ENCODE measurements around the gene CCDC85C. TPM values are rescaled to one million over a fixed set of nuclear protein-coding genes. Genes with fewer than 3 reads are reported as not detected.

CCDC85C gene
- total and polyA plus RNA-seq, 2 experiments from 2014 or later: 4.5 to 24.9 TPM

DNA sequence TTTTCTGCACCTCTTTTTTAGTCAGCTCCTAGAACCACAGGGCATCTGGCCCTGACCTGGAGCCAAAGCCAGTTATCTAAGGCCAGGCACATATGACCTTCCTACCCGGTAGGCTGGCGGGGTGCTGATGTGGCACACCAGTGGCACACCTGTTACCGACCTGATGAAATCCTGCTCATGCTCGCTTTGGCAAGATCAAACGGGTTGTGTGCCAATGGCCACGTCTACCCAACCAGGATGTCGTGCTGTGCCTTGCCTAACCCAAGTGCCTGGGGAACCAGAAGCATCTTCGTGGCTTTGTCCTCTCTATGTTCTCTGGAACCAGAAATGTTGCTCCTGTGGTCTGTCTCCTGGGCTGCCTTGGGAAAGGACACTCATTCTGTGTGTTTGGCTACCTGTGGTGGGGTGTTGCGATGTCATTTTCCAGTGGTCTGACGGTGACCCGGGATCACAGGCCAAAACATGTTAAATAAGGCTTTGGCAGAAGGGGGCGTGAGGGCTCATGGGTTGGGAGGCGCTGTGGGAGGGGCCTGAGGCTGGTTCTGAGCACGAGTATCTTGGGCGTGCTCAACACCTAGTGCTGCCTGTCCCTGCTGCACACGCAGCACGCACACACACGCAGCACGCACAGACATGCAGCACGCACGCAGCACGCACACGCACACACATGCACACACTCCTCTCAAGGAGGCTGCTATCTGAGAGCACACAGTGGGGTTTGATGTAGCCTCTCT, 94.9 kb downstream of the CCDC85C start:
- H3K9me2 ChIP-seq (ENCODE audit: insufficient read depth): no peaks in the 10 kb centered on the region
- no peaks in the 10 kb centered on the region for H3K27me3 ChIP-seq (ENCODE audit: insufficient read depth)
- Mint-ChIP-seq H3K4me1 (peaks cover 17% of the 10 kb centered on the region), H3K9me3 (no peaks in the 10 kb centered on the region), H3K4me3 (no peak overlapping the region; the same call in 2 of the 3 replicates), H3K36me3 (ENCODE audit: low read depth) (peaks cover 60% of the 10 kb centered on the region), H3K27ac (peak overlapping the region; percentile 64; the same call in 1 of the 2 replicates), H3K27me3 (ENCODE audit: insufficient read depth, low read depth, poor library complexity) (peaks cover 7% of the 10 kb centered on the region)
- H2AFZ ChIP-seq: no peak overlapping the region
- peaks cover 8% of the 10 kb centered on the region for H3K4me1 ChIP-seq (ENCODE audit: insufficient read depth)
- peaks cover 23% of the 10 kb centered on the region for H3K36me3 ChIP-seq (ENCODE audit: insufficient read depth)
- H3K79me2 ChIP-seq (replicated peaks; ENCODE audit: insufficient read depth): no peaks in the 10 kb centered on the region
- H3K4me2 ChIP-seq: no peak overlapping the region
- TF ChIP-seq, protein P1, sequence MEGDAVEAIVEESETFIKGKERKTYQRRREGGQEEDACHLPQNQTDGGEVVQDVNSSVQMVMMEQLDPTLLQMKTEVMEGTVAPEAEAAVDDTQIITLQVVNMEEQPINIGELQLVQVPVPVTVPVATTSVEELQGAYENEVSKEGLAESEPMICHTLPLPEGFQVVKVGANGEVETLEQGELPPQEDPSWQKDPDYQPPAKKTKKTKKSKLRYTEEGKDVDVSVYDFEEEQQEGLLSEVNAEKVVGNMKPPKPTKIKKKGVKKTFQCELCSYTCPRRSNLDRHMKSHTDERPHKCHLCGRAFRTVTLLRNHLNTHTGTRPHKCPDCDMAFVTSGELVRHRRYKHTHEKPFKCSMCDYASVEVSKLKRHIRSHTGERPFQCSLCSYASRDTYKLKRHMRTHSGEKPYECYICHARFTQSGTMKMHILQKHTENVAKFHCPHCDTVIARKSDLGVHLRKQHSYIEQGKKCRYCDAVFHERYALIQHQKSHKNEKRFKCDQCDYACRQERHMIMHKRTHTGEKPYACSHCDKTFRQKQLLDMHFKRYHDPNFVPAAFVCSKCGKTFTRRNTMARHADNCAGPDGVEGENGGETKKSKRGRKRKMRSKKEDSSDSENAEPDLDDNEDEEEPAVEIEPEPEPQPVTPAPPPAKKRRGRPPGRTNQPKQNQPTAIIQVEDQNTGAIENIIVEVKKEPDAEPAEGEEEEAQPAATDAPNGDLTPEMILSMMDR (conservative IDR thresholded peaks at IDR 0.05; ENCODE audit: low read depth in 2 of 2): peak in 1 of 2 experiments; percentile 42; a peak in 2 of 4 replicates
- TF ChIP-seq ZNF331 (CRISPR knock-in tag; IDR thresholded peaks at IDR 0.05; ENCODE audit: low read depth): no peak
- peak; percentile 51 for DNase-seq (ENCODE audit: low spot score)
- no peak overlapping the region for H3K4me3 ChIP-seq
- H4K20me1 ChIP-seq (replicated peaks; ENCODE audit: insufficient read depth): peaks cover 3% of the 10 kb centered on the region; the same call in 1 of the 2 replicates
- peaks cover 7% of the 10 kb centered on the region; the same call in 1 of the 2 replicates for H3F3A ChIP-seq (replicated peaks; ENCODE audit: low read depth)
- peak; percentile 52 for ATAC-seq
- H3K27ac ChIP-seq (ENCODE audit: low read depth): 0 out of 2 replicates have a peak overlapping the region, but pooled peaks have one; percentile 39

DNA sequence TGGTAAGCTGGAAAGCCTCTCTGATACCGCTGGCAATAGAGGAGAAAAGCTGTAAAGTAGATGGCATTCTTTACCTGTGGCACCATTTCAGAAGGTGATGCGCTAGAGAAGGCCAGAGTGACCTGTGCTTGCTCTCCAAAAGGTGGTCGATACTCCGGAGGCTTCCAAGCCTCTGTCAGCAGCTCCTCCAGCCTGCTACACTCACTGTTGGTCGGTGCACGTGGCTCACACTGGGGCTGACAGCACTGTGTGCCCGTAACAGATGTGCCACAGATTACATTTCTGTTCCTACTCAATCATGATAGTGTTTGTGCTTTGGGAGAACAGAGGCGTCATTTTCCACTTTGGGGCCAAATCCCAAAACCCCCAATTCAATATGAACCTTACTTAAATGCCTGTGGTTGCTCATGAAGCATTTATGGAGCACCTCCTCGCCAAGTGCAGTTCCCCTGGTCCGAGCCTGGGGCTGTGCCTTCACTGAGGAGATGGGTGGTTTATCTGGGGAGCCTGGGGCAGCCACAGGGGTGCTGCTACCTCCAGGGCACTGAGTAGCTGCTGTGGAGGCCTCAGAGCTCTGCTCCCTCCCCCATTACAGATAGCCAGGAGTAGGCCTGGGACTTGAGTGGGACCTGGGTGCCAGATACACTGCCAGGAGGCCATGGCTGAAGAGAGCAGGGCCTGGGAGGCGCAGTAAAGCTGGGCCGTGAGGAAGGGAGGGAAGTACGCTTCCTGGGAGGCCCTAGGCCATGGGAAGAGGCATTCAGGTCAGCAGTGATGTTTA, 96.0 kb downstream of the CCDC85C start:
- Histone ChIP-seq H3F3A (replicated peaks; ENCODE audit: low read depth) (peaks cover 7% of the 10 kb centered on the region; the same call in 1 of the 2 replicates), H3K4me2 (no peak overlapping the region), H3K27me3 (ENCODE audit: insufficient read depth) (no peaks in the 10 kb centered on the region), H4K20me1 (replicated peaks; ENCODE audit: insufficient read depth) (peaks cover 3% of the 10 kb centered on the region; the same call in 1 of the 2 replicates), H3K4me3 (no peak overlapping the region), H3K9me2 (ENCODE audit: insufficient read depth) (no peaks in the 10 kb centered on the region), H2AFZ (no peak overlapping the region), H3K36me3 (ENCODE audit: insufficient read depth) (peaks cover 24% of the 10 kb centered on the region), H3K4me1 (ENCODE audit: insufficient read depth) (peaks cover 18% of the 10 kb centered on the region), H3K27ac (ENCODE audit: low read depth) (no peak overlapping the region), H3K79me2 (replicated peaks; ENCODE audit: insufficient read depth) (no peaks in the 10 kb centered on the region)
- no peaks in the 10 kb centered on the region for H3K9me3 Mint-ChIP-seq
- ATAC-seq: no peak
- H3K4me3 Mint-ChIP-seq: no peak overlapping the region
- H3K4me1 Mint-ChIP-seq: peaks cover 20% of the 10 kb centered on the region
- no peak overlapping the region; the same call in 1 of the 2 replicates for H3K27ac Mint-ChIP-seq
- no peak for DNase-seq (ENCODE audit: low spot score)
- H3K27me3 Mint-ChIP-seq (ENCODE audit: insufficient read depth, low read depth, poor library complexity): peaks cover 2% of the 10 kb centered on the region
- TF ChIP-seq STAT1 (IDR thresholded peaks at IDR 0.05; ENCODE audit: unreplicated experiment) (no peak), ZNF114 (CRISPR knock-in tag; IDR thresholded peaks at IDR 0.05) (no peak)
- TF ChIP-seq, protein P2, sequence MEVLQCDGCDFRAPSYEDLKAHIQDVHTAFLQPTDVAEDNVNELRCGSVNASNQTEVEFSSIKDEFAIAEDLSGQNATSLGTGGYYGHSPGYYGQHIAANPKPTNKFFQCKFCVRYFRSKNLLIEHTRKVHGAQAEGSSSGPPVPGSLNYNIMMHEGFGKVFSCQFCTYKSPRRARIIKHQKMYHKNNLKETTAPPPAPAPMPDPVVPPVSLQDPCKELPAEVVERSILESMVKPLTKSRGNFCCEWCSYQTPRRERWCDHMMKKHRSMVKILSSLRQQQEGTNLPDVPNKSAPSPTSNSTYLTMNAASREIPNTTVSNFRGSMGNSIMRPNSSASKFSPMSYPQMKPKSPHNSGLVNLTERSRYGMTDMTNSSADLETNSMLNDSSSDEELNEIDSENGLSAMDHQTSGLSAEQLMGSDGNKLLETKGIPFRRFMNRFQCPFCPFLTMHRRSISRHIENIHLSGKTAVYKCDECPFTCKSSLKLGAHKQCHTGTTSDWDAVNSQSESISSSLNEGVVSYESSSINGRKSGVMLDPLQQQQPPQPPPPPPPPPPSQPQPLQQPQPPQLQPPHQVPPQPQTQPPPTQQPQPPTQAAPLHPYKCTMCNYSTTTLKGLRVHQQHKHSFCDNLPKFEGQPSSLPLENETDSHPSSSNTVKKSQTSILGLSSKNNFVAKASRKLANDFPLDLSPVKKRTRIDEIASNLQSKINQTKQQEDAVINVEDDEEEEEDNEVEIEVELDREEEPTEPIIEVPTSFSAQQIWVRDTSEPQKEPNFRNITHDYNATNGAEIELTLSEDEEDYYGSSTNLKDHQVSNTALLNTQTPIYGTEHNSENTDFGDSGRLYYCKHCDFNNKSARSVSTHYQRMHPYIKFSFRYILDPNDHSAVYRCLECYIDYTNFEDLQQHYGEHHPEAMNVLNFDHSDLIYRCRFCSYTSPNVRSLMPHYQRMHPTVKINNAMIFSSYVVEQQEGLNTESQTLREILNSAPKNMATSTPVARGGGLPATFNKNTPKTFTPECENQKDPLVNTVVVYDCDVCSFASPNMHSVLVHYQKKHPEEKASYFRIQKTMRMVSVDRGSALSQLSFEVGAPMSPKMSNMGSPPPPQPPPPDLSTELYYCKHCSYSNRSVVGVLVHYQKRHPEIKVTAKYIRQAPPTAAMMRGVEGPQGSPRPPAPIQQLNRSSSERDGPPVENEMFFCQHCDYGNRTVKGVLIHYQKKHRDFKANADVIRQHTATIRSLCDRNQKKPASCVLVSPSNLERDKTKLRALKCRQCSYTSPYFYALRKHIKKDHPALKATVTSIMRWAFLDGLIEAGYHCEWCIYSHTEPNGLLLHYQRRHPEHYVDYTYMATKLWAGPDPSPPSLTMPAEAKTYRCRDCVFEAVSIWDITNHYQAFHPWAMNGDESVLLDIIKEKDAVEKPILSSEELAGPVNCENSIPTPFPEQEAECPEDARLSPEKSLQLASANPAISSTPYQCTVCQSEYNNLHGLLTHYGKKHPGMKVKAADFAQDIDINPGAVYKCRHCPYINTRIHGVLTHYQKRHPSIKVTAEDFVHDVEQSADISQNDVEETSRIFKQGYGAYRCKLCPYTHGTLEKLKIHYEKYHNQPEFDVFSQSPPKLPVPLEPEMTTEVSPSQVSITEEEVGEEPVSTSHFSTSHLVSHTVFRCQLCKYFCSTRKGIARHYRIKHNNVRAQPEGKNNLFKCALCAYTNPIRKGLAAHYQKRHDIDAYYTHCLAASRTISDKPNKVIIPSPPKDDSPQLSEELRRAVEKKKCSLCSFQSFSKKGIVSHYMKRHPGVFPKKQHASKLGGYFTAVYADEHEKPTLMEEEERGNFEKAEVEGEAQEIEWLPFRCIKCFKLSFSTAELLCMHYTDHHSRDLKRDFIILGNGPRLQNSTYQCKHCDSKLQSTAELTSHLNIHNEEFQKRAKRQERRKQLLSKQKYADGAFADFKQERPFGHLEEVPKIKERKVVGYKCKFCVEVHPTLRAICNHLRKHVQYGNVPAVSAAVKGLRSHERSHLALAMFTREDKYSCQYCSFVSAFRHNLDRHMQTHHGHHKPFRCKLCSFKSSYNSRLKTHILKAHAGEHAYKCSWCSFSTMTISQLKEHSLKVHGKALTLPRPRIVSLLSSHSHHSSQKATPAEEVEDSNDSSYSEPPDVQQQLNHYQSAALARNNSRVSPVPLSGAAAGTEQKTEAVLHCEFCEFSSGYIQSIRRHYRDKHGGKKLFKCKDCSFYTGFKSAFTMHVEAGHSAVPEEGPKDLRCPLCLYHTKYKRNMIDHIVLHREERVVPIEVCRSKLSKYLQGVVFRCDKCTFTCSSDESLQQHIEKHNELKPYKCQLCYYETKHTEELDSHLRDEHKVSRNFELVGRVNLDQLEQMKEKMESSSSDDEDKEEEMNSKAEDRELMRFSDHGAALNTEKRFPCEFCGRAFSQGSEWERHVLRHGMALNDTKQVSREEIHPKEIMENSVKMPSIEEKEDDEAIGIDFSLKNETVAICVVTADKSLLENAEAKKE (CRISPR knock-in tag; IDR thresholded peaks at IDR 0.05): no peak
- TF ChIP-seq, protein P3, sequence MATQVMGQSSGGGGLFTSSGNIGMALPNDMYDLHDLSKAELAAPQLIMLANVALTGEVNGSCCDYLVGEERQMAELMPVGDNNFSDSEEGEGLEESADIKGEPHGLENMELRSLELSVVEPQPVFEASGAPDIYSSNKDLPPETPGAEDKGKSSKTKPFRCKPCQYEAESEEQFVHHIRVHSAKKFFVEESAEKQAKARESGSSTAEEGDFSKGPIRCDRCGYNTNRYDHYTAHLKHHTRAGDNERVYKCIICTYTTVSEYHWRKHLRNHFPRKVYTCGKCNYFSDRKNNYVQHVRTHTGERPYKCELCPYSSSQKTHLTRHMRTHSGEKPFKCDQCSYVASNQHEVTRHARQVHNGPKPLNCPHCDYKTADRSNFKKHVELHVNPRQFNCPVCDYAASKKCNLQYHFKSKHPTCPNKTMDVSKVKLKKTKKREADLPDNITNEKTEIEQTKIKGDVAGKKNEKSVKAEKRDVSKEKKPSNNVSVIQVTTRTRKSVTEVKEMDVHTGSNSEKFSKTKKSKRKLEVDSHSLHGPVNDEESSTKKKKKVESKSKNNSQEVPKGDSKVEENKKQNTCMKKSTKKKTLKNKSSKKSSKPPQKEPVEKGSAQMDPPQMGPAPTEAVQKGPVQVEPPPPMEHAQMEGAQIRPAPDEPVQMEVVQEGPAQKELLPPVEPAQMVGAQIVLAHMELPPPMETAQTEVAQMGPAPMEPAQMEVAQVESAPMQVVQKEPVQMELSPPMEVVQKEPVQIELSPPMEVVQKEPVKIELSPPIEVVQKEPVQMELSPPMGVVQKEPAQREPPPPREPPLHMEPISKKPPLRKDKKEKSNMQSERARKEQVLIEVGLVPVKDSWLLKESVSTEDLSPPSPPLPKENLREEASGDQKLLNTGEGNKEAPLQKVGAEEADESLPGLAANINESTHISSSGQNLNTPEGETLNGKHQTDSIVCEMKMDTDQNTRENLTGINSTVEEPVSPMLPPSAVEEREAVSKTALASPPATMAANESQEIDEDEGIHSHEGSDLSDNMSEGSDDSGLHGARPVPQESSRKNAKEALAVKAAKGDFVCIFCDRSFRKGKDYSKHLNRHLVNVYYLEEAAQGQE (IDR thresholded peaks at IDR 0.05; ENCODE audit: unreplicated experiment): no peak
- H3K36me3 Mint-ChIP-seq (ENCODE audit: low read depth): peaks cover 68% of the 10 kb centered on the region
